22Rv1 (cell line): ENCODE data around the gene NEB.
"Not testable (repeated sequence)": the region's sequence is repeated elsewhere in the genome, so short reads cannot be mapped to it uniquely, and the experiment has no call there.

Experiments used
- ZFX ChIP-seq: fragments of 450-650 bp; IDR thresholded peaks from 2 replicates; pipeline ENCODE4 v1.6.1; 2017; ENCODE audit warnings: antibody characterized with exemption, borderline replicate concordance
- TF ChIP-seq, protein P1 (sequence below): fragments of 450-650 bp; IDR thresholded peaks from 2 replicates; pipeline ENCODE4 v1.5.1; 2017; ENCODE audit warnings: mild to moderate bottlenecking

DNA sequence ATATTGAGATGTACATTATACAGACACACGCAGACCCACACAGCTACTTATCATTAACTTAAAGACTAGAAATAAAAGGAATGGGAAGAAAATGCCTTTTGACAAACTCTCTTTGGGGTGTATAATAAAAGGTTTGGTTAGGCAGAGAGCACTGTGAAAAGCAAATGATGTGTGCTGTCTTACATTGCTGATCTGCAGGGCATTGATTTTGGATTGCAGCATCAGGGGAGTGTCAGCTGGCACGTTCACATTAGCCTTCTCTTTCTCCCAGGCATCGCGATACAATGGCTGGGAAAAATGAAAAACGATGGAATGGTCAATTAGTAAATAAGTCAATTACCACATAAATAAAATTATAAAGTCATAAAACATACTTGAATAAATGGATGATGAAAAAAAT is 153.0 kb downstream of the NEB start:
- TF ChIP-seq, protein P1, sequence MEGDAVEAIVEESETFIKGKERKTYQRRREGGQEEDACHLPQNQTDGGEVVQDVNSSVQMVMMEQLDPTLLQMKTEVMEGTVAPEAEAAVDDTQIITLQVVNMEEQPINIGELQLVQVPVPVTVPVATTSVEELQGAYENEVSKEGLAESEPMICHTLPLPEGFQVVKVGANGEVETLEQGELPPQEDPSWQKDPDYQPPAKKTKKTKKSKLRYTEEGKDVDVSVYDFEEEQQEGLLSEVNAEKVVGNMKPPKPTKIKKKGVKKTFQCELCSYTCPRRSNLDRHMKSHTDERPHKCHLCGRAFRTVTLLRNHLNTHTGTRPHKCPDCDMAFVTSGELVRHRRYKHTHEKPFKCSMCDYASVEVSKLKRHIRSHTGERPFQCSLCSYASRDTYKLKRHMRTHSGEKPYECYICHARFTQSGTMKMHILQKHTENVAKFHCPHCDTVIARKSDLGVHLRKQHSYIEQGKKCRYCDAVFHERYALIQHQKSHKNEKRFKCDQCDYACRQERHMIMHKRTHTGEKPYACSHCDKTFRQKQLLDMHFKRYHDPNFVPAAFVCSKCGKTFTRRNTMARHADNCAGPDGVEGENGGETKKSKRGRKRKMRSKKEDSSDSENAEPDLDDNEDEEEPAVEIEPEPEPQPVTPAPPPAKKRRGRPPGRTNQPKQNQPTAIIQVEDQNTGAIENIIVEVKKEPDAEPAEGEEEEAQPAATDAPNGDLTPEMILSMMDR = not testable (repeated sequence)
- TF ChIP-seq ZFX = not testable (repeated sequence)
